Measurements from ENCODE around the gene TSHZ1. TPM values are rescaled to one million over a fixed set of nuclear protein-coding genes. Genes with fewer than 3 reads are reported as not detected.

TSHZ1 gene
- total and polyA plus RNA-seq, 4 donors, result 4.2 to 6.6 (median 5.6) TPM

DNA sequence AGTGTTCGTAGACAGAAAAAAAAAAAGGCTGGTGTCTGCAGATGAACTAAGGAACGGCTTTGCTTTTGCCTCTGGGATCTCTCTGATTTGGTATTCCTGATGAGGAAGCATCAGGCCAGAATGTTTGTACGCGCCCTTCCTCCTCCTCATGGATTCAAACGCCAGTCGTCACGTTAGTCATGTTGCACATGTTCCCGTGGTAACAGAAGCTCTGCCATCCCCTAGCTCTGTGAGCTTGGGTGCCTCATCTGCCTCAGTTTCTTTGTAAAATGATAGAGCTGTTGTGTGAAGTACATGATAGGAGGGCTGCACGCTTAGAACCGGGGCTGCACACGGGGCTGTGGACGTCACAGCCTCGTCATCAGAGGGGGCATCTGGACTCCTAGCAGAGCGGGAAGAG lies 47.0 kb downstream of the TSHZ1 start:
- Histone ChIP-seq H3K27ac (ENCODE audit: low read depth in 1 of 2, low read length in 2 of 2) (no peak overlapping the region), H3K4me3 (ENCODE audit: low read depth in 1 of 3, low read length in 3 of 3) (no peak overlapping the region), H3K36me3 (ENCODE audit: control insufficient read depth in 4 of 4, insufficient read depth in 3 of 4, low read depth in 1 of 4, low read length in 3 of 4) (no peaks in the 10 kb centered on the region), H3K9ac (ENCODE audit: low read depth in 1 of 2, low read length in 2 of 2) (no peak overlapping the region), H3K4me1 (ENCODE audit: control insufficient read depth in 4 of 4, insufficient read depth in 4 of 4, low read length in 3 of 4) (peaks cover 3 to 37% (median 19%) of the 10 kb centered on the region in 4 donors), H3K9me3 (ENCODE audit: control insufficient read depth in 4 of 4, low read length in 3 of 4) (no peaks in the 10 kb centered on the region), H3K27me3 (ENCODE audit: control insufficient read depth in 4 of 4, insufficient read depth in 4 of 4, low read length in 3 of 4) (no peaks in the 10 kb centered on the region)
- no peak for DNase-seq (ENCODE audit: low spot score)
- 92% methylated on average over 14 of the region's 14 CpGs for WGBS
- no peak for TF ChIP-seq TAF1 (conservative IDR thresholded peaks at IDR 0.05)
- no peak for TF ChIP-seq JUND (IDR thresholded peaks at IDR 0.05)
- no peak for TF ChIP-seq HNF4A (conservative IDR thresholded peaks at IDR 0.05)
- TF ChIP-seq FOXA2 (IDR thresholded peaks at IDR 0.05), result no peak
- no peak for TF ChIP-seq RXRA (IDR thresholded peaks at IDR 0.05)
- TF ChIP-seq, protein P1, sequence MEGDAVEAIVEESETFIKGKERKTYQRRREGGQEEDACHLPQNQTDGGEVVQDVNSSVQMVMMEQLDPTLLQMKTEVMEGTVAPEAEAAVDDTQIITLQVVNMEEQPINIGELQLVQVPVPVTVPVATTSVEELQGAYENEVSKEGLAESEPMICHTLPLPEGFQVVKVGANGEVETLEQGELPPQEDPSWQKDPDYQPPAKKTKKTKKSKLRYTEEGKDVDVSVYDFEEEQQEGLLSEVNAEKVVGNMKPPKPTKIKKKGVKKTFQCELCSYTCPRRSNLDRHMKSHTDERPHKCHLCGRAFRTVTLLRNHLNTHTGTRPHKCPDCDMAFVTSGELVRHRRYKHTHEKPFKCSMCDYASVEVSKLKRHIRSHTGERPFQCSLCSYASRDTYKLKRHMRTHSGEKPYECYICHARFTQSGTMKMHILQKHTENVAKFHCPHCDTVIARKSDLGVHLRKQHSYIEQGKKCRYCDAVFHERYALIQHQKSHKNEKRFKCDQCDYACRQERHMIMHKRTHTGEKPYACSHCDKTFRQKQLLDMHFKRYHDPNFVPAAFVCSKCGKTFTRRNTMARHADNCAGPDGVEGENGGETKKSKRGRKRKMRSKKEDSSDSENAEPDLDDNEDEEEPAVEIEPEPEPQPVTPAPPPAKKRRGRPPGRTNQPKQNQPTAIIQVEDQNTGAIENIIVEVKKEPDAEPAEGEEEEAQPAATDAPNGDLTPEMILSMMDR (IDR thresholded peaks at IDR 0.05; ENCODE audit: low read depth, low read length, missing input control), result no peak
- TF ChIP-seq, protein P2, sequence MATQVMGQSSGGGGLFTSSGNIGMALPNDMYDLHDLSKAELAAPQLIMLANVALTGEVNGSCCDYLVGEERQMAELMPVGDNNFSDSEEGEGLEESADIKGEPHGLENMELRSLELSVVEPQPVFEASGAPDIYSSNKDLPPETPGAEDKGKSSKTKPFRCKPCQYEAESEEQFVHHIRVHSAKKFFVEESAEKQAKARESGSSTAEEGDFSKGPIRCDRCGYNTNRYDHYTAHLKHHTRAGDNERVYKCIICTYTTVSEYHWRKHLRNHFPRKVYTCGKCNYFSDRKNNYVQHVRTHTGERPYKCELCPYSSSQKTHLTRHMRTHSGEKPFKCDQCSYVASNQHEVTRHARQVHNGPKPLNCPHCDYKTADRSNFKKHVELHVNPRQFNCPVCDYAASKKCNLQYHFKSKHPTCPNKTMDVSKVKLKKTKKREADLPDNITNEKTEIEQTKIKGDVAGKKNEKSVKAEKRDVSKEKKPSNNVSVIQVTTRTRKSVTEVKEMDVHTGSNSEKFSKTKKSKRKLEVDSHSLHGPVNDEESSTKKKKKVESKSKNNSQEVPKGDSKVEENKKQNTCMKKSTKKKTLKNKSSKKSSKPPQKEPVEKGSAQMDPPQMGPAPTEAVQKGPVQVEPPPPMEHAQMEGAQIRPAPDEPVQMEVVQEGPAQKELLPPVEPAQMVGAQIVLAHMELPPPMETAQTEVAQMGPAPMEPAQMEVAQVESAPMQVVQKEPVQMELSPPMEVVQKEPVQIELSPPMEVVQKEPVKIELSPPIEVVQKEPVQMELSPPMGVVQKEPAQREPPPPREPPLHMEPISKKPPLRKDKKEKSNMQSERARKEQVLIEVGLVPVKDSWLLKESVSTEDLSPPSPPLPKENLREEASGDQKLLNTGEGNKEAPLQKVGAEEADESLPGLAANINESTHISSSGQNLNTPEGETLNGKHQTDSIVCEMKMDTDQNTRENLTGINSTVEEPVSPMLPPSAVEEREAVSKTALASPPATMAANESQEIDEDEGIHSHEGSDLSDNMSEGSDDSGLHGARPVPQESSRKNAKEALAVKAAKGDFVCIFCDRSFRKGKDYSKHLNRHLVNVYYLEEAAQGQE (IDR thresholded peaks at IDR 0.05), result no peak
- no peak for TF ChIP-seq NR2F2 (IDR thresholded peaks at IDR 0.05)
- TF ChIP-seq, protein P3, sequence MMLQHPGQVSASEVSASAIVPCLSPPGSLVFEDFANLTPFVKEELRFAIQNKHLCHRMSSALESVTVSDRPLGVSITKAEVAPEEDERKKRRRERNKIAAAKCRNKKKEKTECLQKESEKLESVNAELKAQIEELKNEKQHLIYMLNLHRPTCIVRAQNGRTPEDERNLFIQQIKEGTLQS (IDR thresholded peaks at IDR 0.05), result no peak
- TF ChIP-seq, protein P4, sequence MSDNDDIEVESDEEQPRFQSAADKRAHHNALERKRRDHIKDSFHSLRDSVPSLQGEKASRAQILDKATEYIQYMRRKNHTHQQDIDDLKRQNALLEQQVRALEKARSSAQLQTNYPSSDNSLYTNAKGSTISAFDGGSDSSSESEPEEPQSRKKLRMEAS (IDR thresholded peaks at IDR 0.05), result no peak
- TF ChIP-seq GABPA (IDR thresholded peaks at IDR 0.05 in 1 of 2, conservative IDR thresholded peaks at IDR 0.05 in 1 of 2), result no peak
- no peak for TF ChIP-seq HNF4G (IDR thresholded peaks at IDR 0.05)
- TF ChIP-seq, protein P5, sequence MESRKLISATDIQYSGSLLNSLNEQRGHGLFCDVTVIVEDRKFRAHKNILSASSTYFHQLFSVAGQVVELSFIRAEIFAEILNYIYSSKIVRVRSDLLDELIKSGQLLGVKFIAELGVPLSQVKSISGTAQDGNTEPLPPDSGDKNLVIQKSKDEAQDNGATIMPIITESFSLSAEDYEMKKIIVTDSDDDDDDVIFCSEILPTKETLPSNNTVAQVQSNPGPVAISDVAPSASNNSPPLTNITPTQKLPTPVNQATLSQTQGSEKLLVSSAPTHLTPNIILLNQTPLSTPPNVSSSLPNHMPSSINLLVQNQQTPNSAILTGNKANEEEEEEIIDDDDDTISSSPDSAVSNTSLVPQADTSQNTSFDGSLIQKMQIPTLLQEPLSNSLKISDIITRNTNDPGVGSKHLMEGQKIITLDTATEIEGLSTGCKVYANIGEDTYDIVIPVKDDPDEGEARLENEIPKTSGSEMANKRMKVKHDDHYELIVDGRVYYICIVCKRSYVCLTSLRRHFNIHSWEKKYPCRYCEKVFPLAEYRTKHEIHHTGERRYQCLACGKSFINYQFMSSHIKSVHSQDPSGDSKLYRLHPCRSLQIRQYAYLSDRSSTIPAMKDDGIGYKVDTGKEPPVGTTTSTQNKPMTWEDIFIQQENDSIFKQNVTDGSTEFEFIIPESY (IDR thresholded peaks at IDR 0.05), result no peak
- no peak for TF ChIP-seq YY1 (IDR thresholded peaks at IDR 0.05)
- no peak for TF ChIP-seq FOXA1 (IDR thresholded peaks at IDR 0.05)
- no peak for TF ChIP-seq SP1 (IDR thresholded peaks at IDR 0.05)
- no peak for TF ChIP-seq EGR1 (IDR thresholded peaks at IDR 0.05; ENCODE audit: low read depth in 2 of 2)
- TF ChIP-seq RAD21 (IDR thresholded peaks at IDR 0.05), result no peak
